ENCODE data around the gene GRM1. TPM values are rescaled to one million over a fixed set of nuclear protein-coding genes. Genes with fewer than 3 reads are reported as not detected.

GRM1 gene
- total RNA-seq, 1 donor from 2014 or later, result 0.05 TPM

DNA sequence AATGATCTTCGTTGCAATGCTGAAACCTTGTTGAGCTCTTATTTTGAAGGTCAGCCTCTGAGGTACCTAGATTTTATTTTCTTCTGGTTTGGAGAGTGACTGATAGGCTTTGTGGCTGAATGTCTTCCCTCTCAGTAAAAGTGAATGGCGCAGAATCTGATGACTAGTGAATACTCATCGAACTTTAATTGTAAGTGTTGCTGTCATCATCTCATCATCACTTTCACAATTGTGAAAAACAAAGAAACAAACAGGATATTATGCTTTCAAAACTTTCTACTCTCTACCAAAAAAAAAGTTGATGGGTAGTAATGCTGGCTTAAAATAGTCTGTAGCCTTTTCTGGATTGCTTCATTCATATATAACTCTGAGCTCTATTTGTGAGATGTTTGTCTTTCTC lies 275.3 kb downstream of the GRM1 start:
- H3K4me3 ChIP-seq (ENCODE audit: insufficient read depth, low read depth, low read length), result no peak overlapping the region
- no peaks in the 10 kb centered on the region for H4K20me1 ChIP-seq (ENCODE audit: insufficient read depth, low read length)
- peaks cover 1% of the 10 kb centered on the region for H3K4me1 Mint-ChIP-seq (ENCODE audit: low read depth, unreplicated experiment)
- no peaks in the 10 kb centered on the region for H3K79me2 ChIP-seq (ENCODE audit: insufficient read depth, low read length)
- DNase-seq (ENCODE audit: low read depth) (no peak), FAIRE-seq (no peak)
- no peak overlapping the region for H2AFZ ChIP-seq (ENCODE audit: low read depth, low read length)
- H3K4me1 ChIP-seq (ENCODE audit: insufficient read depth, low read length), result no peaks in the 10 kb centered on the region
- H3K9ac ChIP-seq (ENCODE audit: low read length), result no peak overlapping the region
- TF ChIP-seq, protein P1, sequence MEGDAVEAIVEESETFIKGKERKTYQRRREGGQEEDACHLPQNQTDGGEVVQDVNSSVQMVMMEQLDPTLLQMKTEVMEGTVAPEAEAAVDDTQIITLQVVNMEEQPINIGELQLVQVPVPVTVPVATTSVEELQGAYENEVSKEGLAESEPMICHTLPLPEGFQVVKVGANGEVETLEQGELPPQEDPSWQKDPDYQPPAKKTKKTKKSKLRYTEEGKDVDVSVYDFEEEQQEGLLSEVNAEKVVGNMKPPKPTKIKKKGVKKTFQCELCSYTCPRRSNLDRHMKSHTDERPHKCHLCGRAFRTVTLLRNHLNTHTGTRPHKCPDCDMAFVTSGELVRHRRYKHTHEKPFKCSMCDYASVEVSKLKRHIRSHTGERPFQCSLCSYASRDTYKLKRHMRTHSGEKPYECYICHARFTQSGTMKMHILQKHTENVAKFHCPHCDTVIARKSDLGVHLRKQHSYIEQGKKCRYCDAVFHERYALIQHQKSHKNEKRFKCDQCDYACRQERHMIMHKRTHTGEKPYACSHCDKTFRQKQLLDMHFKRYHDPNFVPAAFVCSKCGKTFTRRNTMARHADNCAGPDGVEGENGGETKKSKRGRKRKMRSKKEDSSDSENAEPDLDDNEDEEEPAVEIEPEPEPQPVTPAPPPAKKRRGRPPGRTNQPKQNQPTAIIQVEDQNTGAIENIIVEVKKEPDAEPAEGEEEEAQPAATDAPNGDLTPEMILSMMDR (IDR thresholded peaks at IDR 0.05; ENCODE audit: insufficient read depth, low read depth, low read length), result no peak
- TF ChIP-seq EZH2 (IDR thresholded peaks at IDR 0.05; ENCODE audit: insufficient read depth, low read length), result no peak
- no peaks in the 10 kb centered on the region for H3K36me3 ChIP-seq (ENCODE audit: insufficient read depth, low read length)
- H3K27me3 Mint-ChIP-seq (ENCODE audit: low read depth, unreplicated experiment), result peaks cover 3% of the 10 kb centered on the region
- H3K9me3 Mint-ChIP-seq (ENCODE audit: unreplicated experiment), result no peaks in the 10 kb centered on the region
- no peak overlapping the region for H3K27ac Mint-ChIP-seq (ENCODE audit: unreplicated experiment)
- no peak overlapping the region for H3K27ac ChIP-seq (ENCODE audit: low read depth, low read length)
- no peaks in the 10 kb centered on the region for H3K9me3 ChIP-seq (ENCODE audit: insufficient read depth, low read depth, low read length)
- H3K4me3 Mint-ChIP-seq (ENCODE audit: unreplicated experiment), result no peak overlapping the region
- H3K36me3 Mint-ChIP-seq (ENCODE audit: low read depth, unreplicated experiment), result no peaks in the 10 kb centered on the region
- H3K4me2 ChIP-seq (ENCODE audit: low read length), result no peak overlapping the region
- no peaks in the 10 kb centered on the region for H3K27me3 ChIP-seq (ENCODE audit: insufficient read depth, low read length)

- DNase-seq (ENCODE audit: low read depth), result no peak
- H3K9me3 Mint-ChIP-seq (ENCODE audit: unreplicated experiment), result no peaks in the 10 kb centered on the region
- no peak overlapping the region for H3K4me3 Mint-ChIP-seq (ENCODE audit: unreplicated experiment)
- no peaks in the 10 kb centered on the region for H4K20me1 ChIP-seq (ENCODE audit: insufficient read depth, low read length)
- no peaks in the 10 kb centered on the region for H3K36me3 Mint-ChIP-seq (ENCODE audit: low read depth, unreplicated experiment)
- H3K4me1 ChIP-seq (ENCODE audit: insufficient read depth, low read length), result no peaks in the 10 kb centered on the region
- H3K9ac ChIP-seq (ENCODE audit: low read length), result no peak overlapping the region
- peaks cover 1% of the 10 kb centered on the region for H3K4me1 Mint-ChIP-seq (ENCODE audit: low read depth, unreplicated experiment)
- H3K4me3 ChIP-seq (ENCODE audit: insufficient read depth, low read depth, low read length), result no peak overlapping the region
- no peak overlapping the region for H3K4me2 ChIP-seq (ENCODE audit: low read length)
- no peak for FAIRE-seq
- no peaks in the 10 kb centered on the region for H3K9me3 ChIP-seq (ENCODE audit: insufficient read depth, low read depth, low read length)
- H2AFZ ChIP-seq (ENCODE audit: low read depth, low read length), result no peak overlapping the region
- H3K27ac Mint-ChIP-seq (ENCODE audit: unreplicated experiment), result no peak overlapping the region
- H3K79me2 ChIP-seq (ENCODE audit: insufficient read depth, low read length), result no peaks in the 10 kb centered on the region
- no peaks in the 10 kb centered on the region for H3K36me3 ChIP-seq (ENCODE audit: insufficient read depth, low read length)
- no peaks in the 10 kb centered on the region for H3K27me3 ChIP-seq (ENCODE audit: insufficient read depth, low read length)
- peaks cover 3% of the 10 kb centered on the region for H3K27me3 Mint-ChIP-seq (ENCODE audit: low read depth, unreplicated experiment)
- H3K27ac ChIP-seq (ENCODE audit: low read depth, low read length), result no peak overlapping the region
- TF ChIP-seq, protein P1 (IDR thresholded peaks at IDR 0.05; ENCODE audit: insufficient read depth, low read depth, low read length), result no peak
- TF ChIP-seq EZH2 (IDR thresholded peaks at IDR 0.05; ENCODE audit: insufficient read depth, low read length), result no peak
These were observed 276.2 kb downstream of the GRM1 start for GRCh38 chr6:146305092-146305491.

DNA sequence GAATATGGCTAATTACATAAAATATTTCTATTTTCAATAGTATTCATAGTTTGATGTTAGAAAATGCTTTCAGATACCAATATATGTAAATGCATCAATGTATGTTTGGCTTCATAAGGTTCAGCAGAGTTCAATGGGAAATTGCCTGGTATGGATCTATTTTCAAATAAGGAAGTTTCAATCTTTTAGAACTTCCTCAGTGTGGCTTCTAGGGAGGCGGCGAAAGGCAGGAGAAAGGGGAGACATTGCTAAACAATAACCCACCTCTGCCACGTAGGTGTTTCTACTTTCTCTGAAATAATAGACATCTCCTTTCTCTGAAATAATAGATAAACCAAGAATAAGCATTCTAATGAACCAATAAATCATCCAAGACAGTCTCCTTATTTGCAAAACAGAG lies 277.1 kb downstream of the GRM1 start:
- Histone ChIP-seq H3K4me1 (ENCODE audit: insufficient read depth, low read length) (no peaks in the 10 kb centered on the region), H3K36me3 (ENCODE audit: insufficient read depth, low read length) (no peaks in the 10 kb centered on the region), H3K4me2 (ENCODE audit: low read length) (no peak overlapping the region), H3K9me3 (ENCODE audit: insufficient read depth, low read depth, low read length) (no peaks in the 10 kb centered on the region), H3K27ac (ENCODE audit: low read depth, low read length) (no peak overlapping the region), H3K79me2 (ENCODE audit: insufficient read depth, low read length) (no peaks in the 10 kb centered on the region), H3K27me3 (ENCODE audit: insufficient read depth, low read length) (no peaks in the 10 kb centered on the region), H2AFZ (ENCODE audit: low read depth, low read length) (no peak overlapping the region), H3K9ac (ENCODE audit: low read length) (no peak overlapping the region), H3K4me3 (ENCODE audit: insufficient read depth, low read depth, low read length) (no peak overlapping the region), H4K20me1 (ENCODE audit: insufficient read depth, low read length) (no peaks in the 10 kb centered on the region)
- no peak for FAIRE-seq
- Mint-ChIP-seq H3K4me1 (ENCODE audit: low read depth, unreplicated experiment) (no peaks in the 10 kb centered on the region), H3K4me3 (ENCODE audit: unreplicated experiment) (no peak overlapping the region), H3K27me3 (ENCODE audit: low read depth, unreplicated experiment) (peaks cover 3% of the 10 kb centered on the region), H3K36me3 (ENCODE audit: low read depth, unreplicated experiment) (no peaks in the 10 kb centered on the region), H3K9me3 (ENCODE audit: unreplicated experiment) (no peaks in the 10 kb centered on the region), H3K27ac (ENCODE audit: unreplicated experiment) (no peak overlapping the region)
- TF ChIP-seq EZH2 (IDR thresholded peaks at IDR 0.05; ENCODE audit: insufficient read depth, low read length), result no peak
- TF ChIP-seq, protein P1 (IDR thresholded peaks at IDR 0.05; ENCODE audit: insufficient read depth, low read depth, low read length), result no peak
- no peak for DNase-seq (ENCODE audit: low read depth)

Data from astrocyte (in vitro differentiated cells and primary cell).